CD4-positive, alpha-beta T cell treated with Interferon gamma for 1 hour (primary cell): ENCODE data around the gene SLC37A3.
"Not testable (repeated sequence)": the region's sequence is repeated elsewhere in the genome, so short reads cannot be mapped to it uniquely, and the experiment has no call there.

Experiments
- DNase-seq: peaks from one replicate; pipeline ENCODE4 v3.0.0-alpha.2; 2020

The SLC37A3 gene

GRCh38 chr7:140342727-140343514 lies 55.4 kb downstream of the SLC37A3 start:
- DNase-seq = peak; percentile 49

- DNase-seq = not testable (repeated sequence)
Measured at GRCh38 chr7:140338959-140339358, 59.4 kb downstream of the SLC37A3 start.

- DNase-seq = no peak
Measured at GRCh38 chr7:140334341-140335057, 63.8 kb downstream of the SLC37A3 start.

DNA sequence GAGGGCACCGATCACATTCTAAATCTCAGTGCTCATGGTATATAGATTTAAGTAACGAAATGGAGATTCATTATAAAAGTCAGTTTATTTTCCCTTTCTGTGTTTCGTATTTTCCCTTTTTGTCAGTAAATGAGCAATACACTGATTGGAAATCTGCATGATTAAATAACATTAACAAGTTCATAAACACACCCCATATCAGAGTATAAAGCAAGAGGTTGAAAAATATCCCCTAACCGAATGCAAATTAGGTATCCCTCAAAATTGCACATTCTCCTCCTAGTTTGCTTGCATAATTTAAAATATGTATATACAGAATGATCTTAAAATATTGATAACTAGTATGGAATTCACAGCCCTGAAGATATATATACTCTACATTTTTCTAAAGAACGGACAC lies 64.6 kb downstream of the SLC37A3 start:
- no peak for DNase-seq

DNA sequence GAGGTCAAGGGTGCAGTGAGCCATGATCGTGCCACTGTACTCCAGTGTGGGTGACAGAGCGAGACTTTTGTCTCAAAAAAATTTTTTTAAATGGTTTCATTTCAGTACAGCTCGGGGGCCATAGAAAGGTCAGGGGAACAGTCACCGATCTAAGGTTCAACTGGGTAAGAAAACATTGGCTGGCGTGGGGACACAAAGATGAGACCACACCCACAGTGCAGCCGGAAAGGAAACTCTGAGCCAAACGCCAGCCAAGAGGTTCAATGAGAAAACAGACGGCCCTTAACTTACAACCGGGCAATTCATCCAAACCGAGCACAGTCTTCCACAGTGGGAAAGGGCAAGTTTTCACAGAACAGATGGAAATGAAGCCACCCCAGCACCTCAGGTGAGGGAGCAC lies 65.1 kb downstream of the SLC37A3 start:
- no peak for DNase-seq

DNA sequence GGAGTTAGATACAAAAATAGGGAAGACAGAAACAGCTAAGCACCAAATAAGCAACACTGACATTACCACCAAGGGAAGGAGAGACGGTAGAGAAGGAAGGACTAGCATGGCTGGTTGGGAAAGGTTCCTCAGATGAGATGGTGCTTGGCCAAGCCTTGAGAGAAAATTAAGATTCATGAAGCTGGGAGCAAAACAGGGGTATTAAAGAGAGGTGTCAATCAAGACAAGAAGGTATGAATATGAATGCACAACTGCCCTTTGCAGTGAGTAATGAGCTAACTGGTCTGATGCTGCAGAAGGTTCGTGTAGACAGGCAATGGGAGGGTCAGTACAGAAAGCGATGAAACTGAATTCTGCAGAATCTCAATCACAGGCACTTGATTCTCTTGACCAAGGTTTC lies 67.7 kb downstream of the SLC37A3 start:
- DNase-seq = no peak

- DNase-seq = no peak
Measured at GRCh38 chr7:140330128-140330527, 68.2 kb downstream of the SLC37A3 start.

DNA sequence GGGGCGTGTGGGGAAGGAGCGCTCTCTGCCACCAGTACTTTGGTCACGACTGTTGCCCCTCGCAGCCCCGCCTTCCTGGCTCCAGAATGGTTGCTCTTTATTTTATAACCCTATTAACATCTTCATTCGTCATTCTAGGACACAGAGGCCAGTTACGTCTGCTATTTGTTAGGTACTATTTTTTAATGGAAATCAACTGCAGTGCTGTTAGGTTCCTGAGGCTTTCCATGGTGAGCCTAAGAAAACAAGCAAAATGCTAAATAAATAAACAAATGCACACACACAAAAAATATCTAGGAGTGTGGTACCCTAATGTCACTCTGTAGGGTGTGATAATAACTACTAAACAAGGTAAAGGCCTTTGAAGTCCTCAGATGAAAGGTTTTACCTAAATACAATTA lies 71.1 kb downstream of the SLC37A3 start:
- no peak for DNase-seq

DNA sequence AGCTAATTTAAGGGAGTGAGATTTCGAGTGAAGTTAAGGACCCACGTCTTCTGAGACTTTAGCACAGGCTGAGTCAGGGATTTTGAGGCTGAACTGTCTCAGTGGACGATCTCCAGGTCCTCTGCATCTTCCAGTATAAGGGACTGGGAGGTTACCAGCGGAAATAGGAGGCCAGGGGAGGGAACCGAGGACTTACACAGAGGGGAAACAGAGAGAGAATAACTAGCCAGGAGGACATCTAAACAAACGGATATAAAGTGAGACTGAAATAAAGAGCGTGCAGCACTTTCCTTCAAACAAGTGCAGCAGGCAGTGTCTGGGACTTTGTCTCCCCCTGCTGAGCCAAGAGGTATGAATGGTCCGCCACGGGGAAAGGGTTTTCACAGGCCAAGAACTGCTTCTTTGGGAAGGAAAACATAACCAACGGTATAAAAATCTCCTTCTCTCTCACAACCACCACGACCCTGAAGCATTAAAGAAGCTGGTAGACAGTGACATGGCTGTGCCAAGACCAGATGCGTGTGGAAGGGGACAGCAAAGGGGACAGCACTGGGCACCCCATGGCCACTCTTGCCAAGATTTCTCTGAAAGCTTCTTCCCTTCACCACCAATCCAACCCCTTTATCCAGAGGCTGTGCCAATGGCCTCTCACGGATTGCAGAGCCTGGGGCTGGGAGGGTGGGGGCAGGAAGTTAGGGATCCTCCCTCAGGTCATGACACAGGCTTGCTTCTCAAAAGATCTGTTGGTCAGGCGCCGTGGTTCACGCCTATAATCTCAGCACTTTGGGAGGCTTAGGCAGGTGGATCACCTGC lies 72.0 kb downstream of the SLC37A3 start:
- peak; percentile 52 for DNase-seq

GRCh38 chr7:140325600-140325999 lies 72.7 kb downstream of the SLC37A3 start:
- DNase-seq = no peak

DNA sequence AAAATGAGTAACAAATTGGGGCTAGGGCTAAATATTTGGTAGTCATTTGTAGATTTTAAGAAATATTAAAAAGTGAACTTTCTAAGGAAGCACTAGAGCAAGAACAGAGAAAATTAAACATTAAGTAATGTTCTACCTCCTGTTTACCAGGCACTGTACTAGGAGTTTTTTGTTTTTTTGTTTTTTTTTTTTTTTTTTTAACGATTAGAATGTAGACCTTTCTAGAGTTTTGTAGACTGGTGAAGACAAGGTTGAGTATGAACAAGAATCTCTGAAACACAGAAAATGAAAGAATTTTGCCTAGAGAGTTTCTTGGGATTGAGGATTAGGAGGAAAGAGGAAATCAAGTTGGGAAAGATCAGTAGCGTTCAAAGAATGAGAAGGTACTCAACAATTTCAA lies 73.6 kb downstream of the SLC37A3 start:
- DNase-seq = no peak

GRCh38 chr7:140322759-140323158 lies 75.6 kb downstream of the SLC37A3 start:
- no peak for DNase-seq

DNA sequence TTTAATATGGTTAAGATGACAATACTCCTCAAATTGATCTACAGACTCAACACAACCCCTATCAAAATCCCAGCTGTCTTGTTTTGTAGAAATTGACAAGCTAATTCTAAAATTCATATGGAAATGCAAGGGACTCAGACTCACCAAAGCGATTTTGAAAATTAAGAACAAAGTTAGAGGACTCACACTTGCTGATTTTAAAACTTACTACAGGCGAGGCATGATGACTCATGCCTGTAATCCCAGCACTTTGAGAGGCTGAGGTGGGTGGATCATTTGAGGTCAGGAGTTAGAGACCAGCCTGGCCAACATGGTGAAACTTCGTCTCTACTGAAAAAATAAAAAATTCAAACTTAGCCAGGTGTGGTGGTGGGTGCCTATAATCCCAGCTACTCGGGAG lies 78.3 kb downstream of the SLC37A3 start:
- DNase-seq = not testable (repeated sequence)

GRCh38 chr7:140317999-140318398 lies 80.3 kb downstream of the SLC37A3 start:
- no peak for DNase-seq

- DNase-seq = peak; percentile 45
Measured at GRCh38 chr7:140317597-140317996, 80.7 kb downstream of the SLC37A3 start.

GRCh38 chr7:140316165-140316661 lies 82.1 kb downstream of the SLC37A3 start:
- DNase-seq = peak; percentile 74

DNA sequence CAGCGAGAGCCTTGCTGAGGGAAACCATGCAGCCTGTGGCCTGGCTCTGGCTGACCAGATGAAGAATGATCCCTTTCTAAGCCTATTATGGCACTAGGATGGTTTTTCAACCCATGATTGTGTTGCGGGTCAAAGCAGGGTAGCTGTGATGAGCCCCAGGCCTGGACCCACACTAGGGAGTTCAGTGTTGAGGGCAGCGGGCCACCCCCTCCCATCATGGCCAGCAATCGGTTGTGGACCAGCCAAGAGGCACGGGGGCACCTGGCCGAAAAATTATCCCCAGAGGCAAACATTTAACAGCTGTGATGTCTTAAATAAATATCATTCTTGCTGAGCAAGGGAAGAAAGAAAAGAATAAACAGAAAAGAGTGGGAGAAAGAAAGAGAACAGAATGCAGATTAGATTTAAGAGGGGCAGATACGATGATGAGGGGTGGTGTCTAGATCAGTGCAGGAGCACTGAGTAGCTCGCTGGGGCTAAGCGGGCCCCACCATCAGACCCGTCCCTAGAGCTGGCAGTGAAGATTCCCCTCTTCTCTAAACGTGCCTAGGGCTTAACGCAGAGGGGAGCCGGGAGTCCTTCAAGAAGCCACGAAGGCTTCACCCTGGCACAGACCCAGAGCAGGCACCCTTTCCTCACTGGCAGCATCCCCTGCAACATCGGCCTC lies 82.7 kb downstream of the SLC37A3 start:
- DNase-seq = no peak

DNA sequence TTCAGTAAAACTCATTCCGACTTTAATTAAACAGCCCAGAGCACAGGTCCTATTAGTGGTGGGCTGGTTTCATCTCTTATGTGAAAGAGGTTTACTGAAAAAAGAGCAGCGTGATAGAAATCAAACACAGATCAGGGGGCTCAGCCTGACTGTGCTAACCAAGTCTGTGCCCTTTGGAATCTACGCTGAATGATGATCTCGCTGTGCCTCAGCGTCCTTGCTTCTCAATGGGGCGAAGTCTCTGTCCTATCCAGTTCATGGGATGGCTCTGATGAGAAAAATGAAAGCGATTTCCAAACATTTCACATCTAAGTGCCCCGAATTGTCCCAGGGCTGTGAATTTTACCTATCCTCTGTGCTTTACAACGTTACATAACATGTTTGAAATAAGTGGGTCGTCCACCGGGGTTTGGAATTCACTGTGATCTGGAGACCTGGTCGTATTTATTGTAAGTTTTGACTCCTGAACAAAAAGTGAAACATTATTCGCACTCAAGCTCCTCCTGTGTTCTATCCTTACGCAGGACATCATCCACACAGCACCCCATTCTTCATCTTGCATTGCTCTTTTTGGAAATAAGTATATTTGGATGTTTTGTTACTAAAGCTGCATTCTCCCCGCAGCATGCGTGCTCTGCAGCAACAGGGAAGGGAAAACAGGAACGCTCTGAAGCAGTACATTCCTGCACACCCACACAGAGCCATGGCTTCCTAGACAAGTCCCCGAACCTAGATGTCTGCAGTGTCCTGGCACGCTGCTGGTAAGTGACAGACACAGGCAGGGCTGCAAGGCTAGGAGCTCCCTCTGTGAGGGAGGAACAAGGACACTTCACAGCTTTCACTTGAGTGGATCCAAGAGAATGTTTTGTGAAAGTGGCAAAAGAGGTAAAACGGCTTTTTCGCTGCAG lies 83.5 kb downstream of the SLC37A3 start:
- no peak for DNase-seq

GRCh38 chr7:140312141-140312846 lies 86.0 kb downstream of the SLC37A3 start:
- no peak for DNase-seq

- not testable (repeated sequence) for DNase-seq
Measured at GRCh38 chr7:140311128-140311527, 87.2 kb downstream of the SLC37A3 start.
